Measurements from ENCODE around the gene BAIAP2L2. TPM values are rescaled to one million over a fixed set of nuclear protein-coding genes. Genes with fewer than 3 reads are reported as not detected.
"Not testable (repeated sequence)": the region's sequence is repeated elsewhere in the genome, so short reads cannot be mapped to it uniquely, and the experiment has no call there.

The BAIAP2L2 gene
- under 1 TPM in 3 of 4 donors, not detected in 1; 0.26 to 0.71 (median 0.56) TPM for total RNA-seq
- polyA plus RNA-seq, result 1 to 10 TPM in 1 of 3 donors, under 1 TPM in 2; 0.23 to 5.1 (median 0.55) TPM
- long read RNA-seq, donor 1, partial matches to known transcripts, result 1 of 1 reads
- long read RNA-seq, donor 1, other reads (novel, unspliced or antisense), result 0 of 1 reads
- long read RNA-seq, donor 2, result 0 reads

- DNase-seq (no peak), ATAC-seq (peak in 1 of 4 donors; percentile 35)
- 77 to 87% (median 78%) methylated on average over 18 to 19 of the region's 19 CpGs for WGBS, 3 donors
- no peaks in the 10 kb centered on the region for H3K4me1 ChIP-seq
- no peaks in the 10 kb centered on the region for H3K27me3 ChIP-seq (ENCODE audit: insufficient read depth in 3 of 3, low read length in 2 of 3)
- intact Hi-C loops (cut with DNase I), result loop anchor here (5.0 to 10.0 kb wide), 2 partner anchors 57 to 95 kb away; partner anchors contain the start of gene MAFF (in 2 of the 2)
- no peaks in the 10 kb centered on the region for H3K9me3 ChIP-seq
- no peak within 1 kb of the TSS for H3K4me3 ChIP-seq
- TF ChIP-seq, protein P1, sequence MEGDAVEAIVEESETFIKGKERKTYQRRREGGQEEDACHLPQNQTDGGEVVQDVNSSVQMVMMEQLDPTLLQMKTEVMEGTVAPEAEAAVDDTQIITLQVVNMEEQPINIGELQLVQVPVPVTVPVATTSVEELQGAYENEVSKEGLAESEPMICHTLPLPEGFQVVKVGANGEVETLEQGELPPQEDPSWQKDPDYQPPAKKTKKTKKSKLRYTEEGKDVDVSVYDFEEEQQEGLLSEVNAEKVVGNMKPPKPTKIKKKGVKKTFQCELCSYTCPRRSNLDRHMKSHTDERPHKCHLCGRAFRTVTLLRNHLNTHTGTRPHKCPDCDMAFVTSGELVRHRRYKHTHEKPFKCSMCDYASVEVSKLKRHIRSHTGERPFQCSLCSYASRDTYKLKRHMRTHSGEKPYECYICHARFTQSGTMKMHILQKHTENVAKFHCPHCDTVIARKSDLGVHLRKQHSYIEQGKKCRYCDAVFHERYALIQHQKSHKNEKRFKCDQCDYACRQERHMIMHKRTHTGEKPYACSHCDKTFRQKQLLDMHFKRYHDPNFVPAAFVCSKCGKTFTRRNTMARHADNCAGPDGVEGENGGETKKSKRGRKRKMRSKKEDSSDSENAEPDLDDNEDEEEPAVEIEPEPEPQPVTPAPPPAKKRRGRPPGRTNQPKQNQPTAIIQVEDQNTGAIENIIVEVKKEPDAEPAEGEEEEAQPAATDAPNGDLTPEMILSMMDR (IDR thresholded peaks at IDR 0.05), result no peak
- no peak within 1 kb of the TSS for H3K27ac ChIP-seq
- no peaks in the 10 kb centered on the region for H3K36me3 ChIP-seq (ENCODE audit: insufficient read depth in 1 of 2, low read depth in 1 of 2)
Observed at GRCh38 chr22:38110008-38110862, at the start of gene BAIAP2L2. TSS of gene BAIAP2L2 (minus strand) at chr22:38110684. CDS start at chr22:38110525, 159 bp downstream.

- intact Hi-C loops (cut with DNase I), result no loop called here
Observed at GRCh38 chr22:38155703-38156102, 45.2 kb upstream of the BAIAP2L2 start.

DNA sequence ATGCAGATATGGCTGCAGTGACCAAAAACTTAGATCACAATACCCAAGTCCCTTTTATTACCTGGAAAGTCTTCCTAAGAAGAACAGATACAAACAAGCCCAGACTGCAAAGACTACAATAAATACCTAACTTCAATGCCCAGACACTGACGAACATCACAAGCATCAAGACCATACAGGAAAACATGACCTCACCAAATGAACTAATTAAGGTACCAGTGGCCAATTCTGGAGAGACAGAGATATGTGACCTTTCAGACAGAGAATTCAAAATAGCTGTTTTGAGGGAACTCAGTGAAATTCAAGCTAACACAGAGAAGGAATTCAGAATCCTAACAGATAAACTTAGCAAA lies 44.1 kb upstream of the BAIAP2L2 start:
- H3K4me3 ChIP-seq; H3K27ac ChIP-seq; H3K4me1 ChIP-seq; H3K36me3 ChIP-seq (ENCODE audit: insufficient read depth in 1 of 2, low read depth in 1 of 2); H3K27me3 ChIP-seq (ENCODE audit: insufficient read depth in 3 of 3, low read length in 2 of 3); DNase-seq; H3K9me3 ChIP-seq; intact Hi-C loops (cut with DNase I): not testable (repeated sequence)
- WGBS, 3 donors, result 48 to 75% (median 63%) methylated on average over 1 of the region's 1 CpG
- ATAC-seq, result peak in 1 of 4 donors; percentile 23

More at GRCh38 chr22:38155703-38156102, 45.2 kb upstream of the BAIAP2L2 start:
- Histone ChIP-seq H3K36me3 (ENCODE audit: insufficient read depth in 1 of 2, low read depth in 1 of 2) (no peaks in the 10 kb centered on the region), H3K4me1 (no peaks in the 10 kb centered on the region), H3K4me3 (no peak overlapping the region), H3K27ac (no peak overlapping the region), H3K27me3 (ENCODE audit: insufficient read depth in 3 of 3, low read length in 2 of 3) (no peaks in the 10 kb centered on the region), H3K9me3 (no peaks in the 10 kb centered on the region)
- TF ChIP-seq, protein P1 (IDR thresholded peaks at IDR 0.05), result no peak
- 89 to 96% (median 95%) methylated on average over 1 of the region's 1 CpG for WGBS, 3 donors
- DNase-seq (no peak), ATAC-seq (no peak)

GRCh38 chr22:38153821-38154562 lies 43.5 kb upstream of the BAIAP2L2 start:
- no peaks in the 10 kb centered on the region for H3K4me1 ChIP-seq
- peak in 2 of 4 donors; percentile 35 to 49 for ATAC-seq
- intact Hi-C loops (cut with DNase I), result no loop called here
- 52 to 76% (median 67%) methylated on average over 4 of the region's 4 CpGs for WGBS, 3 donors
- H3K9me3 ChIP-seq, result no peaks in the 10 kb centered on the region
- no peak overlapping the region for H3K27ac ChIP-seq
- H3K36me3 ChIP-seq (ENCODE audit: insufficient read depth in 1 of 2, low read depth in 1 of 2), result no peaks in the 10 kb centered on the region
- DNase-seq, result no peak
- no peak overlapping the region for H3K4me3 ChIP-seq
- TF ChIP-seq, protein P1 (IDR thresholded peaks at IDR 0.05), result no peak
- H3K27me3 ChIP-seq (ENCODE audit: insufficient read depth in 3 of 3, low read length in 2 of 3), result no peaks in the 10 kb centered on the region

- Histone ChIP-seq H3K4me1 (no peaks in the 10 kb centered on the region), H3K4me3 (no peak overlapping the region), H3K9me3 (no peaks in the 10 kb centered on the region), H3K36me3 (ENCODE audit: insufficient read depth in 1 of 2, low read depth in 1 of 2) (no peaks in the 10 kb centered on the region), H3K27ac (no peak overlapping the region), H3K27me3 (ENCODE audit: insufficient read depth in 3 of 3, low read length in 2 of 3) (no peaks in the 10 kb centered on the region)
- no peak for DNase-seq
- intact Hi-C loops (cut with DNase I), result no loop called here
- TF ChIP-seq, protein P1 (IDR thresholded peaks at IDR 0.05), result no peak
- ATAC-seq, result no peak
- 89 to 94% (median 94%) methylated on average over 8 of the region's 8 CpGs for WGBS, 3 donors
Observed at GRCh38 chr22:38151126-38151500, 40.6 kb upstream of the BAIAP2L2 start.
